DND-41 (cell line): ENCODE data around the gene UPK1A.

Experiments used
- ATAC-seq: fragments of 200-7000 bp; cut with Tn5 transposase; 3 replicates; pipeline ENCODE4 v1.9.1; 2021; ENCODE audit warnings: low read depth; ENCODE audit not compliant: insufficient read depth
- DNase-seq: peaks from one replicate; pipeline ENCODE4 v3.0.0-alpha.2; 2020
- H2AFZ ChIP-seq: 2 replicates; pipeline ENCODE4 v1.6.0; 2012; ENCODE audit warnings: low read depth, low read length
- H3K27ac ChIP-seq: 2 replicates; pipeline ENCODE4 v1.5.1; 2012; ENCODE audit warnings: low read length, inconsistent platforms
- H3K27me3 ChIP-seq: fragments of 200-600 bp; sonication (generic); 2 replicates; pipeline ENCODE4 v1.6.0; 2012; ENCODE audit warnings: low read length, mild to moderate bottlenecking, inconsistent platforms; ENCODE audit not compliant: insufficient read depth, poor library complexity
- H3K36me3 ChIP-seq: 2 replicates; pipeline ENCODE4 v1.5.1; 2012; ENCODE audit warnings: low read length, inconsistent platforms; ENCODE audit not compliant: insufficient read depth
- H3K4me1 ChIP-seq: 2 replicates; pipeline ENCODE4 v1.5.1; 2012; ENCODE audit warnings: mild to moderate bottlenecking, low read length; ENCODE audit not compliant: insufficient read depth
- H3K4me2 ChIP-seq: 2 replicates; pipeline ENCODE4 v1.6.0; 2012; ENCODE audit warnings: mild to moderate bottlenecking, moderate library complexity, low read length, inconsistent platforms; ENCODE audit not compliant: insufficient read depth
- H3K4me3 ChIP-seq, 2 experiments: fragments of 200-600 bp in 1 of 2; shearing (Covaris generic) in 1 of 2; 2 replicates each; pipeline ENCODE4 v1.5.1; 2012 to 2016; ENCODE audit warnings: inconsistent platforms in 2 of 2, low read length in 2 of 2, mild to moderate bottlenecking in 2 of 2, low read depth in 1 of 2, moderate library complexity in 1 of 2
- H3K79me2 ChIP-seq: 2 replicates; pipeline ENCODE4 v1.6.0; 2012; ENCODE audit warnings: low read length, inconsistent platforms; ENCODE audit not compliant: insufficient read depth
- H3K9ac ChIP-seq: 2 replicates; pipeline ENCODE4 v1.6.0; 2012; ENCODE audit warnings: low read depth, mild to moderate bottlenecking, inconsistent platforms, low read length, moderate library complexity
- H3K9me3 ChIP-seq: 2 replicates; pipeline ENCODE4 v1.5.1; 2012; ENCODE audit warnings: low read length, moderate library complexity, mild to moderate bottlenecking, inconsistent platforms; ENCODE audit not compliant: insufficient read depth, severe bottlenecking
- H4K20me1 ChIP-seq: 2 replicates; pipeline ENCODE4 v1.6.0; 2012; ENCODE audit warnings: low read length; ENCODE audit not compliant: insufficient read depth
- EZH2 ChIP-seq: IDR thresholded peaks from 3 replicates; pipeline ENCODE4 v1.6.1; 2012; ENCODE audit warnings: borderline replicate concordance, low read depth, mild to moderate bottlenecking, moderate library complexity, low read length, inconsistent platforms; ENCODE audit not compliant: severe bottlenecking
- TF ChIP-seq, protein P1 (sequence below): IDR thresholded peaks from 2 replicates; pipeline ENCODE4 v1.5.1; 2012; ENCODE audit warnings: borderline replicate concordance, low read length, moderate library complexity, mild to moderate bottlenecking; ENCODE audit not compliant: poor library complexity, severe bottlenecking; ENCODE audit errors: extremely low read depth

UPK1A gene

DNA sequence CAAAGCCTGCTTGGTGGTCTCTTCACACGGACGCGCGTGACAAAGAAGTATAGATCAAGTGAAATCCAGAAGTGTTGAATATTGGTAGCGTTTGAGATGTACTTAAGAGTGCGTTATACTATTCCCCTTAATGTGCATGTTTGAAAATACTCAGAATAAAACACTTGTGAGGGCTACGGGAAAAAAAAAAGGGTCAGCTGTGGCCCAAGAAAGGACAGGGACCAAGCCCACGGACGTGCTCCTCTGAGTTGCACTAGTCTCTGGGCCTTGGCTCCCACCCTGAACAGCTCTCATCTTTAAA lies 38.1 kb upstream of the UPK1A start:
- no peaks in the 10 kb centered on the region for H3K9me3 ChIP-seq
- H3K4me2 ChIP-seq, result peak overlapping the region; percentile 73
- H4K20me1 ChIP-seq, result no peaks in the 10 kb centered on the region
- H3K27me3 ChIP-seq, result no peaks in the 10 kb centered on the region
- peak overlapping the region; percentile 71 for H3K9ac ChIP-seq
- peak overlapping the region; percentile 51 to 81 for H3K4me3 ChIP-seq
- H3K36me3 ChIP-seq, result peaks cover 31% of the 10 kb centered on the region
- peaks cover 27% of the 10 kb centered on the region for H3K4me1 ChIP-seq
- TF ChIP-seq EZH2, result no peak
- TF ChIP-seq, protein P1, sequence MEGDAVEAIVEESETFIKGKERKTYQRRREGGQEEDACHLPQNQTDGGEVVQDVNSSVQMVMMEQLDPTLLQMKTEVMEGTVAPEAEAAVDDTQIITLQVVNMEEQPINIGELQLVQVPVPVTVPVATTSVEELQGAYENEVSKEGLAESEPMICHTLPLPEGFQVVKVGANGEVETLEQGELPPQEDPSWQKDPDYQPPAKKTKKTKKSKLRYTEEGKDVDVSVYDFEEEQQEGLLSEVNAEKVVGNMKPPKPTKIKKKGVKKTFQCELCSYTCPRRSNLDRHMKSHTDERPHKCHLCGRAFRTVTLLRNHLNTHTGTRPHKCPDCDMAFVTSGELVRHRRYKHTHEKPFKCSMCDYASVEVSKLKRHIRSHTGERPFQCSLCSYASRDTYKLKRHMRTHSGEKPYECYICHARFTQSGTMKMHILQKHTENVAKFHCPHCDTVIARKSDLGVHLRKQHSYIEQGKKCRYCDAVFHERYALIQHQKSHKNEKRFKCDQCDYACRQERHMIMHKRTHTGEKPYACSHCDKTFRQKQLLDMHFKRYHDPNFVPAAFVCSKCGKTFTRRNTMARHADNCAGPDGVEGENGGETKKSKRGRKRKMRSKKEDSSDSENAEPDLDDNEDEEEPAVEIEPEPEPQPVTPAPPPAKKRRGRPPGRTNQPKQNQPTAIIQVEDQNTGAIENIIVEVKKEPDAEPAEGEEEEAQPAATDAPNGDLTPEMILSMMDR, result no peak
- peaks cover 13% of the 10 kb centered on the region for H3K79me2 ChIP-seq
- DNase-seq (no peak), ATAC-seq (no peak; the same call in 2 of the 3 replicates)
- peak overlapping the region; percentile 81 for H3K27ac ChIP-seq
- peak overlapping the region; percentile 72 for H2AFZ ChIP-seq

DNA sequence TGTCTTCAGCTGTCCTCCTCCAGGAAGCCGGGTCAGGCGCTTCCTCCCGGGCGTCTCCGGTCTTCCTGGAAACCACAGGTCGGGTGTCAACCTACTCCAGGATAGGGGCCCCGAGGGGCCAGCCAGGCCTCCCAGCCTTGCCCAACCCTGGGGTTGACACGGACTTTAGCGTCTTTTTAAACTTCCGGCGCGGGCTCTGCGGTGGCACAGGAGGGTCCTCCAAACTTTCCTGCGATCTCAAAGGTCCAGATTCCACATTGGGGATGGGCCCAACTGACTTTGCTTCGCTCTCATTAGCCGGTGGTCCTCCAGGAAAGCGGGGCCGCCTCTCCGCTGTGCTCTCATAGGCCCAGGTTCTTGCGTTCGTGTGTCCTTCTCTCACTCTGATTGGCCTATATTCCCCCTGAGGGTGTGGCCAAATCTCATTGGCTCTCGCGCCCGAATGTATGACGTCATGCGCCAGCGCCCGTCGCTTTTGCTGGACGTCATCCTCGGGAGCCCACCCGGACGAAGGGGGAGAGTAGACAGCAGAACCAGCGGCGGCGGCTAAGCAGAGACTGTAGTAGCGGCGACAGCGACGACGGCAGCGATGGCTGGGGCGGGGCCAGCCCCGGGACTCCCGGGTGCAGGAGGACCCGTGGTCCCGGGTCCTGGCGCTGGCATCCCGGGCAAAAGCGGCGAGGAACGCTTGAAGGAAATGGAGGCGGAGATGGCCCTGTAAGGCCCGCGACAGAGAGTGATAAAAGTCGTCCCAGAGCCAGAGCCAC lies 37.6 kb upstream of the UPK1A start, which contains the start of gene RBM42:
RBM42 (plus strand) TSS at position 472 of the 767 bp plus-strand sequence; CDS start at position 590, 118 bp downstream.
- peaks cover 36% of the 10 kb centered on the region for H3K36me3 ChIP-seq
- H3K4me3 ChIP-seq, result peak within 1 kb of the TSS; percentile 81 to 86
- peak within 1 kb of the TSS; percentile 81 for H3K27ac ChIP-seq
- no peak for TF ChIP-seq EZH2
- TF ChIP-seq, protein P1, result no peak
- peaks cover 13% of the 10 kb centered on the region for H3K79me2 ChIP-seq
- DNase-seq (peak; percentile 99), ATAC-seq (peak; percentile 100)
- peak within 1 kb of the TSS; percentile 77 for H3K9ac ChIP-seq
- H3K27me3 ChIP-seq, result no peaks in the 10 kb centered on the region
- no peaks in the 10 kb centered on the region; the same call in 1 of the 2 replicates for H4K20me1 ChIP-seq
- peak within 1 kb of the TSS; percentile 72 for H2AFZ ChIP-seq
- peak within 1 kb of the TSS; percentile 91 for H3K4me2 ChIP-seq
- H3K4me1 ChIP-seq, result peaks cover 27% of the 10 kb centered on the region
- H3K9me3 ChIP-seq, result no peaks in the 10 kb centered on the region

DNA sequence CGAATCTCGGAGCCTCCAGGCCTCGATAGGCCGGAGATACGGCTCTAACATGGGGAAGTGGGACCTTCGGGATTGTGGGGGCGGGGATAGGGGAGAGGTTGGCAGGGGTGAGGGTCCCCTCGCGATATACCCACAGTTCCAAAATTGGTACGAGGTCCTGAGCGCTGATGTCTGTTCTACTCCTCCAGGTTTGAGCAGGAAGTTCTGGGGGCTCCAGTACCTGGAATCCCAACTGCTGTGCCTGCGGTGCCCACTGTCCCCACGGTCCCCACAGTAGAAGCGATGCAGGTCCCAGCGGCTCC lies 37.0 kb upstream of the UPK1A start:
- Histone ChIP-seq H3K4me2 (peak overlapping the region; percentile 91), H3K27ac (peak overlapping the region; percentile 70)

More for the DNA sequence above, 37.0 kb upstream of the UPK1A start:
- Histone ChIP-seq H3K9ac (peak overlapping the region; percentile 77), H2AFZ (peak overlapping the region; percentile 59), H4K20me1 (no peaks in the 10 kb centered on the region; the same call in 1 of the 2 replicates), H3K9me3 (no peaks in the 10 kb centered on the region), H3K36me3 (peaks cover 41% of the 10 kb centered on the region), H3K27me3 (no peaks in the 10 kb centered on the region), H3K4me1 (peaks cover 27% of the 10 kb centered on the region), H3K4me3 (peak overlapping the region; percentile 81 to 86), H3K79me2 (peaks cover 13% of the 10 kb centered on the region)
- ATAC-seq, result no peak
- DNase-seq, result no peak
- TF ChIP-seq, protein P1, result no peak
- no peak for TF ChIP-seq EZH2
